Measurements from ENCODE around the gene CCDC86.

CCDC86 gene

DNA sequence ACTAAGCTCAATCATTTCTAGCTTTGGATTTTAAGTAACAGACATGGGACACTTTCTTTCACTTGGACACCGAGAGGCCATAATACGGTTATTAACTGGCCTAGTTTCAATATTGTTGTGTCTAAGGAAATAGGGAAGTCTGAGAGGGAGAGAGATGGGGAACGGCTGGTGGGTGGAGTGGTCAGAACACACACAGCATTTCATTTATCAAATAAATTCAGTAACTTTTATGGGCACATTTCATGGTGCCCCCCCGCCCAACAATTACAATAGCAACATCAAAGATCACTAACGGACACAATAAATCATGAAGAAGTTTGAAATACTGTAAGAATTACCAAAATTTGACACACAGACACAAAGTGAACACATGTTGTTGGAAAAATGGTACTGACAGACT is 53.8 kb downstream of the CCDC86 start:
- in situ Hi-C loops (cut with MboI; ENCODE audit: low sequenced_read_pairs): loop anchor here (10.0 kb wide), 1 partner anchor 121 kb away; no protein-coding TSS in a partner anchor
- Histone ChIP-seq H3K9me3 (no peaks in the 10 kb centered on the region), H3K27me3 (ENCODE audit: low read depth) (no peaks in the 10 kb centered on the region), H3K36me3 (replicated peaks) (peaks cover 81% of the 10 kb centered on the region), H3K4me3 (no peak overlapping the region), H3K4me1 (no peaks in the 10 kb centered on the region)
- DNase-seq (ENCODE audit: low spot score in 2 of 2): no peak

DNA sequence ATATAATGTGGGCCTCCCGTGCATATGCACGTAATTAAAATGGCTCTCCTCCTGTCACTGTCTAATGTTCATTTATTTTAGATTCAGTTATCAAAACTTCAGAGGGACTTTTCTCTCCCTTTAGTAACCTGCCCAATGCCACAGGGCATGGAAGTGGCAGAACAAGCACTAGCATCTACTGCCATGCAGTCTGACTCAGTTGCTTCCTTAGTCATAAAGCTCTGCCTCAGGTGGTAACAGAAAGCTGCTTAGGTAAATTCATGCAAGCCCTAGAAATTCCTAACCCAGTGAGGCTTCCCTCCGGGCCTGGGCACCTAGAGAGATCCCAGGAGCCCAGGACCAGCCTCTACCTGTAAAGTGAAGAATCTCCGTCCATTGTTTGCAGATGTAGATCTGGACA is 55.6 kb downstream of the CCDC86 start:
- Histone ChIP-seq H3K4me3 (no peak overlapping the region), H3K4me1 (no peaks in the 10 kb centered on the region), H3K27me3 (ENCODE audit: low read depth) (no peaks in the 10 kb centered on the region), H3K9me3 (no peaks in the 10 kb centered on the region), H3K36me3 (replicated peaks) (peaks cover 92% of the 10 kb centered on the region)
- in situ Hi-C loops (cut with MboI; ENCODE audit: low sequenced_read_pairs): loop anchor here (10.0 kb wide), 1 partner anchor 123 kb away; no protein-coding TSS in a partner anchor
- no peak for DNase-seq (ENCODE audit: low spot score in 2 of 2)

DNA sequence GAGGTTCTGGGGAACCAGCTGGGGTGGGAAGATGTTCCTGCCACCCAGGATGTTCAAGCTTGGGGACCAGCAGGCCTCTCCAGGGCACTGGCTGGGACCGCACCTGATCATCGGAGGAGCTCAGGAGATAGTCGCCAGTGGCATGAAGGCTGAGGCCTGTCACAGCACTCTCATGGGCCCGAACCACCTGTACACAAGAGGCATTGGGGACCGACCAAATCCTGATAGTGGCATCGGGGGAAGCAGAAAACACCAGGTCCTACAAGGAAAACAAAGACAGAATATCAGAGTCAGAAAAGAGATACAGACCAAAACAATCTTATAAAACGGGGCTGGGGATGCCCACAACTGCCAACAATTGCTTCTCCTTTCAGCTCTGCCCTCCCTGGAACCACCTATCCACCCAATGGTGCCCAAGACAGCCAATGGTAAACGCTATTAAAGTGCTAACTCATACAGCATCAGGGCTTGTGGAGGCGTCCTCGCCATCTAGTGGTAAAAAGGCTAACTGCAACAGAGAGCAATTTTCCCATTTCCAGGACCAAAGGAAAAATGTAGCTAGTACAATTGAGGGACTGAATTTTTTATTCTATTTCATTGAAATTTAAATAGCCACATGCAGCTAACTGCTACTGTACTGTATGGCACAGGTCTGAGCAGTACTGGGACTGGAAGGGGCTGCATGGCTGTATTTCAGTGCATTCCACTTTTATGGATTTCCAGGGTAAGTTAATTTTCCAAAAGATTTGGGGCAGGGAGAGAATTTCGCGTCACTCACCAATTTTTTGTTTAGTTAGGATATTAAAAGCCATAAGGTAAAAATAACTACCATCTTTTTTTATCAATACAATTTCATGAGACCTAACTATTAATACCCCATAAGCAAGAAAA is 57.4 kb downstream of the CCDC86 start:
- no peaks in the 10 kb centered on the region for H3K27me3 ChIP-seq (ENCODE audit: low read depth)
- H3K36me3 ChIP-seq (replicated peaks): peaks cover 98% of the 10 kb centered on the region
- no peaks in the 10 kb centered on the region for H3K9me3 ChIP-seq
- peak; percentile 41 to 69 for DNase-seq (ENCODE audit: low spot score in 2 of 2)
- H3K4me1 ChIP-seq: no peaks in the 10 kb centered on the region
- in situ Hi-C loops (cut with MboI; ENCODE audit: low sequenced_read_pairs): loop anchor here (10.0 kb wide), 1 partner anchor 124 kb away; no protein-coding TSS in a partner anchor
- H3K4me3 ChIP-seq: no peak overlapping the region

DNA sequence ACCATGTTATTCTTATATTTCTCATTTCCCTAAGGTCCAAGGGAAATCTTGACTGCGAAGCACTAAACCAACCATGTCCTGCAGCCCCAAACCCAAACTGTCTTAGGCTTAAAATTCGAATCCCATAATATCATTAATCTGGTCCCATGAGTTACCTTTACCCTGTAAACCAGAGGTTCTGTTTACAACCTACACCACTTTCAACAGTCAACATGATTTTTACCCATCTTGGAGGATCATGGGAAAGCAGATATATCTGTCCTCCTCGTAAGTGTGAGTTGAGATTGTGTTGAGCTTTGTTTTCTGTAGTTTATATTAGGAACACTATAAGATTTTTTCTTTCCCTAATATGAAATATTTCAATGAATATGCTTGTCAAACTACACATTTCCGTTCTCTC is 58.1 kb downstream of the CCDC86 start:
- Histone ChIP-seq H3K27me3 (ENCODE audit: low read depth) (no peaks in the 10 kb centered on the region), H3K9me3 (no peaks in the 10 kb centered on the region), H3K4me1 (peaks cover 2% of the 10 kb centered on the region; the same call in 1 of the 2 replicates), H3K4me3 (no peak overlapping the region), H3K36me3 (replicated peaks) (peaks cover 91% of the 10 kb centered on the region)
- in situ Hi-C loops (cut with MboI; ENCODE audit: low sequenced_read_pairs): loop anchor here (10.0 to 25.0 kb wide), 2 partner anchors 125 to 788 kb away; no protein-coding TSS in a partner anchor
- no peak for DNase-seq (ENCODE audit: low spot score in 2 of 2)

Data from HAP-1 (cell line).